H9 (cell line): ENCODE results near the gene ETV6. TPM values are rescaled to one million over a fixed set of nuclear protein-coding genes. Genes with fewer than 3 reads are reported as not detected.

Experiments
- DNase-seq: peaks from one replicate; pipeline ENCODE4 v3.0.0-alpha.2; 2017
- H2AFZ ChIP-seq: one replicate; pipeline ENCODE4 v1.6.1; 2013; ENCODE audit warnings: mild to moderate bottlenecking, low read length, control low read depth, moderate library complexity
- H2AK5ac ChIP-seq: 2 replicates; pipeline ENCODE4 v1.6.1; 2013; ENCODE audit warnings: low read length, control low read depth, mixed read lengths; ENCODE audit not compliant: insufficient read length
- H2BK120ac ChIP-seq: one replicate; pipeline ENCODE4 v1.6.1; 2013; ENCODE audit warnings: low read depth, mild to moderate bottlenecking, low read length, control low read depth, inconsistent platforms; ENCODE audit not compliant: poor library complexity, severe bottlenecking
- H2BK12ac ChIP-seq: 2 replicates; pipeline ENCODE4 v1.6.1; 2013; ENCODE audit warnings: low read length, control low read depth, mixed read lengths, low read depth; ENCODE audit not compliant: insufficient read length
- H2BK15ac ChIP-seq: 2 replicates; pipeline ENCODE4 v1.6.1; 2013; ENCODE audit warnings: low read depth, low read length, control low read depth
- H2BK20ac ChIP-seq: one replicate; pipeline ENCODE4 v1.6.1; 2013; ENCODE audit warnings: low read depth, mild to moderate bottlenecking, low read length, control low read depth, inconsistent platforms; ENCODE audit not compliant: poor library complexity, severe bottlenecking
- H2BK5ac ChIP-seq: 2 replicates; pipeline ENCODE4 v1.6.1; 2013; ENCODE audit warnings: low read length, control low read depth, mixed read lengths; ENCODE audit not compliant: insufficient read length
- H3K14ac ChIP-seq: 2 replicates; pipeline ENCODE4 v1.6.1; 2013; ENCODE audit warnings: low read length, control low read depth; ENCODE audit not compliant: insufficient read depth
- H3K18ac ChIP-seq: 2 replicates; pipeline ENCODE4 v1.6.1; 2013; ENCODE audit warnings: low read depth, mild to moderate bottlenecking, mixed read lengths, low read length, control low read depth; ENCODE audit not compliant: insufficient read length
- H3K23ac ChIP-seq: 2 replicates; pipeline ENCODE4 v1.6.1; 2013; ENCODE audit warnings: low read length, control low read depth, mixed read lengths, low read depth; ENCODE audit not compliant: insufficient read length
- H3K23me2 ChIP-seq: 2 replicates; pipeline ENCODE4 v1.6.1; 2013; ENCODE audit warnings: low read depth, mild to moderate bottlenecking, mixed read lengths, low read length, control low read depth; ENCODE audit not compliant: insufficient read length, poor library complexity, severe bottlenecking
- H3K27ac ChIP-seq: 2 replicates; pipeline ENCODE4 v1.5.1; 2013; ENCODE audit warnings: low read length, control low read depth, mixed read lengths, low read depth; ENCODE audit not compliant: insufficient read length
- H3K27me3 ChIP-seq: 2 replicates; pipeline ENCODE4 v1.6.1; 2013; ENCODE audit warnings: low read length, control low read depth, inconsistent platforms; ENCODE audit not compliant: insufficient read depth
- H3K4ac ChIP-seq: 2 replicates; pipeline ENCODE4 v1.6.1; 2013; ENCODE audit warnings: low read depth, mild to moderate bottlenecking, control low read depth, inconsistent platforms, low read length, moderate library complexity
- H3K4me1 ChIP-seq: 2 replicates; pipeline ENCODE4 v1.6.1; 2013; ENCODE audit warnings: low read length, control low read depth, inconsistent platforms; ENCODE audit not compliant: insufficient read depth
- H3K4me2 ChIP-seq: 2 replicates; pipeline ENCODE4 v1.6.1; 2013; ENCODE audit warnings: low read length, control low read depth, mixed read lengths; ENCODE audit not compliant: insufficient read length, insufficient read depth
- H3K56ac ChIP-seq: 2 replicates; pipeline ENCODE4 v1.6.1; 2013; ENCODE audit warnings: low read depth, mild to moderate bottlenecking, mixed read lengths, low read length, control low read depth; ENCODE audit not compliant: insufficient read length
- H3K79me1 ChIP-seq: 2 replicates; pipeline ENCODE4 v1.6.1; 2013; ENCODE audit warnings: low read depth, mild to moderate bottlenecking, moderate library complexity, low read length, control low read depth, inconsistent platforms; ENCODE audit not compliant: insufficient read depth, poor library complexity, severe bottlenecking
- H3K79me2 ChIP-seq: 2 replicates; pipeline ENCODE4 v1.6.1; 2013; ENCODE audit warnings: low read length, control low read depth, inconsistent platforms; ENCODE audit not compliant: insufficient read depth
- H3K9ac ChIP-seq: 2 replicates; pipeline ENCODE4 v1.6.1; 2013; ENCODE audit warnings: low read length, control low read depth, mixed read lengths; ENCODE audit not compliant: insufficient read length; ENCODE audit errors: extremely low read depth
- H3K9me3 ChIP-seq: one replicate; pipeline ENCODE4 v1.6.1; 2013; ENCODE audit warnings: low read depth, low read length, inconsistent platforms; ENCODE audit not compliant: control insufficient read depth
- H3T11ph ChIP-seq: one replicate; pipeline ENCODE4 v1.6.1; 2013; ENCODE audit warnings: mild to moderate bottlenecking, low read length, control low read depth, inconsistent platforms
- H4K20me1 ChIP-seq: one replicate; pipeline ENCODE4 v1.6.1; 2013; ENCODE audit not compliant: control insufficient read depth, insufficient read length, insufficient read depth
- H4K5ac ChIP-seq: 2 replicates; pipeline ENCODE4 v1.6.1; 2013; ENCODE audit warnings: low read depth, mild to moderate bottlenecking, mixed read lengths, low read length, control low read depth; ENCODE audit not compliant: insufficient read length
- H4K8ac ChIP-seq: replicated peaks from 2 replicates; pipeline ENCODE4 v1.6.1; 2013; ENCODE audit warnings: low read length, control low read depth, mixed read lengths, low read depth; ENCODE audit not compliant: insufficient read length
- H4K91ac ChIP-seq: 2 replicates; pipeline ENCODE4 v1.6.1; 2013; ENCODE audit warnings: low read depth, mild to moderate bottlenecking, moderate library complexity, mixed read lengths, low read length, control low read depth; ENCODE audit not compliant: insufficient read length
- H3K27ac Mint-ChIP-seq, 3 experiments: 2 replicates in 2 of 3; 3 replicates in 1 of 3; pipeline ENCODE4 v1.8.0; 2020 to 2021; ENCODE audit warnings: mixed read lengths in 3 of 3, mild to moderate bottlenecking in 1 of 3, moderate library complexity in 1 of 3
- H3K27me3 Mint-ChIP-seq: 2 replicates; pipeline ENCODE4 v1.8.0; 2021; ENCODE audit warnings: low read depth, mild to moderate bottlenecking, moderate library complexity, mixed read lengths
- H3K36me3 Mint-ChIP-seq, 3 experiments: 2 replicates in 2 of 3; 3 replicates in 1 of 3; pipeline ENCODE4 v1.8.0; 2020 to 2021; ENCODE audit warnings: low read depth in 3 of 3, mixed read lengths in 3 of 3; ENCODE audit not compliant: insufficient read depth in 1 of 3
- H3K4me1 Mint-ChIP-seq, 2 experiments: 2 replicates each; pipeline ENCODE4 v1.8.0; 2020; ENCODE audit warnings: mixed read lengths in 2 of 2
- H3K4me3 Mint-ChIP-seq, 2 experiments: 2 replicates in 1 of 2; 3 replicates in 1 of 2; pipeline ENCODE4 v1.8.0; 2020 to 2021; ENCODE audit warnings: mild to moderate bottlenecking in 2 of 2, mixed read lengths in 2 of 2, moderate library complexity in 1 of 2
- H3K9me3 Mint-ChIP-seq, 2 experiments: 2 replicates in 1 of 2; 3 replicates in 1 of 2; pipeline ENCODE4 v1.8.0; 2020; ENCODE audit warnings: mild to moderate bottlenecking in 2 of 2, mixed read lengths in 2 of 2, moderate library complexity in 1 of 2
- WGBS: extraction: QIAGEN DNeasy Blood & Tissue Kit; methylation state at CpG from one replicate; pipeline ENCODE4 v1.1.7; 2013; ENCODE audit warnings: missing lambda C conversion rate, low lambda C conversion rate, mixed read lengths; ENCODE audit not compliant: insufficient read length; ENCODE audit errors: extremely low coverage; 5-methylcytosine and 5-hydroxymethylcytosine counted together
- total RNA-seq: library from RNA; stranded (reverse); gene quantifications from 2 replicates; pipeline ENCODE4 v1.2.1, GENCODE V29; 2021
- TF ChIP-seq, protein P1 (sequence below): fragments of 200-600 bp; sonication (generic); conservative IDR thresholded peaks from 3 replicates; pipeline ENCODE4 v1.8.0; 2021; ENCODE audit warnings: antibody characterized with exemption, mild to moderate bottlenecking

ETV6 gene
- total RNA-seq, 1 experiment from 2014 or later: 28.7 TPM

GRCh38 chr12:11798006-11798708 lies 148.7 kb downstream of the ETV6 start:
- no peak overlapping the region for H2BK5ac ChIP-seq
- no peaks in the 10 kb centered on the region for H3K79me2 ChIP-seq
- H3T11ph ChIP-seq: no peak overlapping the region
- H4K8ac ChIP-seq: no peak overlapping the region
- no peak overlapping the region for H3K4ac ChIP-seq
- H3K14ac ChIP-seq: no peak overlapping the region
- no peak overlapping the region for H2BK120ac ChIP-seq
- Mint-ChIP-seq H3K27me3 (no peaks in the 10 kb centered on the region), H3K36me3 (peaks cover 0 to 3% (median 2%) of the 10 kb centered on the region in 3 experiments; a peak in 2 of 7 replicates), H3K9me3 (no peaks in the 10 kb centered on the region), H3K27ac (no peak overlapping the region), H3K4me1 (peaks cover 18 to 27% of the 10 kb centered on the region in 2 experiments), H3K4me3 (no peak overlapping the region)
- no peak overlapping the region for H3K9ac ChIP-seq
- H3K79me1 ChIP-seq: no peaks in the 10 kb centered on the region
- H4K5ac ChIP-seq: no peak overlapping the region
- H2AK5ac ChIP-seq: no peak overlapping the region
- H2BK20ac ChIP-seq: no peak overlapping the region
- H3K23ac ChIP-seq: no peak overlapping the region
- no peak overlapping the region for H3K27ac ChIP-seq
- H3K23me2 ChIP-seq: no peaks in the 10 kb centered on the region
- H3K4me1 ChIP-seq: peaks cover 6% of the 10 kb centered on the region
- H3K9me3 ChIP-seq: no peaks in the 10 kb centered on the region
- TF ChIP-seq, protein P1, sequence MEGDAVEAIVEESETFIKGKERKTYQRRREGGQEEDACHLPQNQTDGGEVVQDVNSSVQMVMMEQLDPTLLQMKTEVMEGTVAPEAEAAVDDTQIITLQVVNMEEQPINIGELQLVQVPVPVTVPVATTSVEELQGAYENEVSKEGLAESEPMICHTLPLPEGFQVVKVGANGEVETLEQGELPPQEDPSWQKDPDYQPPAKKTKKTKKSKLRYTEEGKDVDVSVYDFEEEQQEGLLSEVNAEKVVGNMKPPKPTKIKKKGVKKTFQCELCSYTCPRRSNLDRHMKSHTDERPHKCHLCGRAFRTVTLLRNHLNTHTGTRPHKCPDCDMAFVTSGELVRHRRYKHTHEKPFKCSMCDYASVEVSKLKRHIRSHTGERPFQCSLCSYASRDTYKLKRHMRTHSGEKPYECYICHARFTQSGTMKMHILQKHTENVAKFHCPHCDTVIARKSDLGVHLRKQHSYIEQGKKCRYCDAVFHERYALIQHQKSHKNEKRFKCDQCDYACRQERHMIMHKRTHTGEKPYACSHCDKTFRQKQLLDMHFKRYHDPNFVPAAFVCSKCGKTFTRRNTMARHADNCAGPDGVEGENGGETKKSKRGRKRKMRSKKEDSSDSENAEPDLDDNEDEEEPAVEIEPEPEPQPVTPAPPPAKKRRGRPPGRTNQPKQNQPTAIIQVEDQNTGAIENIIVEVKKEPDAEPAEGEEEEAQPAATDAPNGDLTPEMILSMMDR: no peak
- no peak overlapping the region for H3K56ac ChIP-seq
- no peak overlapping the region for H3K4me2 ChIP-seq
- H3K27me3 ChIP-seq: no peaks in the 10 kb centered on the region
- H3K18ac ChIP-seq: no peak overlapping the region
- no CpG with 5 or more reads among the region's 7 CpGs for WGBS
- H2AFZ ChIP-seq: no peak overlapping the region
- no peak overlapping the region for H4K91ac ChIP-seq
- H4K20me1 ChIP-seq: no peaks in the 10 kb centered on the region
- H2BK12ac ChIP-seq: no peak overlapping the region
- DNase-seq: no peak
- no peak overlapping the region for H2BK15ac ChIP-seq
